GM20000 (cell line): ENCODE results near the gene ZNF608.

Source experiments
- DNase-seq: peaks from one replicate; pipeline ENCODE4 v3.0.0; 2012; ENCODE audit warnings: low spot score
- TF ChIP-seq, protein P1 (sequence below): IDR thresholded peaks from 2 replicates; pipeline ENCODE4 v1.5.1; 2012; ENCODE audit warnings: mild to moderate bottlenecking, control low read depth; ENCODE audit errors: extremely low read depth, missing control alignments

The ZNF608 gene

DNA sequence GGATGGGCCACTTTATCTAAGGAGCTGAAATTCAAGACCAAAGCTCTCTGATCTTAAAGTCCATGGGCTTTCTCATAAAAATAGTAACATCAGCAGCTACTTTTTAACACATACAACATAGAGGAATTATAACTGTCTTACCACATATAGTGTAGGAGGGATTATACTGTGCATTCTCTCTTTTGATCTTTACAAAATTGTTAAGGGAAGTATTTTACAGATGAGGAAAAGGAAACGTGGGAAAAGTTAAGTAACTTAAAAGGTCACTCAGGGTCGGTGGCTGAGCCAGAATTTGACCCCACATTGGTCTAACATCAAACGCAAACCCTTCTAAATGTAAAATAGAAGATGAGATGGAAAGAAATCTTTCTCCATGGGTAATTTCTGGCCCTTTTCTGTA lies 38.4 kb downstream of the ZNF608 start:
- TF ChIP-seq, protein P1, sequence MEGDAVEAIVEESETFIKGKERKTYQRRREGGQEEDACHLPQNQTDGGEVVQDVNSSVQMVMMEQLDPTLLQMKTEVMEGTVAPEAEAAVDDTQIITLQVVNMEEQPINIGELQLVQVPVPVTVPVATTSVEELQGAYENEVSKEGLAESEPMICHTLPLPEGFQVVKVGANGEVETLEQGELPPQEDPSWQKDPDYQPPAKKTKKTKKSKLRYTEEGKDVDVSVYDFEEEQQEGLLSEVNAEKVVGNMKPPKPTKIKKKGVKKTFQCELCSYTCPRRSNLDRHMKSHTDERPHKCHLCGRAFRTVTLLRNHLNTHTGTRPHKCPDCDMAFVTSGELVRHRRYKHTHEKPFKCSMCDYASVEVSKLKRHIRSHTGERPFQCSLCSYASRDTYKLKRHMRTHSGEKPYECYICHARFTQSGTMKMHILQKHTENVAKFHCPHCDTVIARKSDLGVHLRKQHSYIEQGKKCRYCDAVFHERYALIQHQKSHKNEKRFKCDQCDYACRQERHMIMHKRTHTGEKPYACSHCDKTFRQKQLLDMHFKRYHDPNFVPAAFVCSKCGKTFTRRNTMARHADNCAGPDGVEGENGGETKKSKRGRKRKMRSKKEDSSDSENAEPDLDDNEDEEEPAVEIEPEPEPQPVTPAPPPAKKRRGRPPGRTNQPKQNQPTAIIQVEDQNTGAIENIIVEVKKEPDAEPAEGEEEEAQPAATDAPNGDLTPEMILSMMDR = no peak
- no peak for DNase-seq

DNA sequence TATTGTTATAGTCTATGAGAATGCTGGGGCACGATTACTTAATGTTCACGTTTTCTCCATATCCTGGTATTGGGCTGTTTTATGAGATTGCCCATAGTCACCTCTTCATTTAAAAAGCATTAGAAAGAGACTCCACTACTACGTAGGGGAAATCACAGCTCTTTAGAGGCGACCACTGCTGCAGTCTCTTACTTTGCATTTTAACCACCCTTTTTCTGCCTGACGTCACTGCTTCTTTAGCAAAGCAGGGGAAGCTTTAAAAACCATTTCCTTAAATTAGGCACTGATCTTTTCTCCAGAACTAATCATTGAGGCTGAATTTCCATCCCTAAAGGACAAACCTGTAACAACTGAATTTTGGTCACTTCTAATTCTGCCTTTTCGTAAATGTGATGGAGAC lies 38.9 kb downstream of the ZNF608 start:
- peak; percentile 39 for DNase-seq
- TF ChIP-seq, protein P1 = no peak

DNA sequence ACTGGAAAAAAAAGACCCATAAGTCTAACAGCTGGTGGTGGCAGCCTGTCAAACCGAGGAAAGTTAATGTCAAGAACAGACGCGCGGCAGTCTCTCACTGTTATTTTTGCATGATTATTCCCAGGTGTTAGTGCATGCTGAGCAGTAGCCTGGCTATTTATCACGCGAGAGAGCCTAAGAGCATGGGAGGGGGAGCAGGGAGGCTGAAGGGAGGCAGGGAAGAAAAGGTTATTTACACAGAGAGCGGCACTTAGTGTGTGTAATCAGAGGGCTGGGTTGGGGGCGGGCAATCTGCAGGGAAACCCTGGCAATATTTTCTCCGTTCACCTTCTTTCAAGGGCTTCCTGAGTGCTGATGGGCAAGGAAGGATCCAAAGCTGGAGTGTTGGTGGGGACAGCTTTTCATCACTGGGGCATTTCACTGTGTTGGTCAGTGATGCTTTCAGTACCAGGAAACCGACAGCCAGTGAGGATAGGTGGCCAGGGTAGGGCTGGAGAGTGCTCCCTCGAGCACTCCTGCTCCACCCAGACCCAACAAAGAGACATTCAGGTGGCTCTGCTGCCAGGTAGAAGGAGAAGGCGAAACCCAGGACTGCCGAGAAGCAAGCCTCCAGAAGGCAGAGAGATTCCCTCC lies 39.6 kb downstream of the ZNF608 start:
- no peak for DNase-seq
- TF ChIP-seq, protein P1 = no peak

DNA sequence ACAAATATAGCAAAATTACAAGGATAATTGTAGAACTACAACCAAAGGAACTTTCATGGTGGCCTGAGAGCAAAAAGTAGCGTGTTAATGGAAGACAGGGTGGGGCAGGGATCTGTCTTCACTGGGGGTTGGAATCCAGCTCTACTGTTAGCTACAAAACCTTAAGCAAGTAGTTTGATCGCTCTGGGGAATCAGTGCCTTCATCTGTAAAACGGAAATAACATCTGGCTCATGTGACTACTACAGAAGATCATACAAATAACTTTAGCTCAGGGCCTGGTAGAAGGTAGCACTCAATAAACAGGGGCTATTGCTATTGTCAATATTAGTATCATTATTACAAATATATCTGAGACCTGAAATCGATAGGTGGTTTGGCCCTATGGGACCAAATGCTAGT lies 40.4 kb downstream of the ZNF608 start:
- DNase-seq = no peak
- TF ChIP-seq, protein P1 = no peak

DNA sequence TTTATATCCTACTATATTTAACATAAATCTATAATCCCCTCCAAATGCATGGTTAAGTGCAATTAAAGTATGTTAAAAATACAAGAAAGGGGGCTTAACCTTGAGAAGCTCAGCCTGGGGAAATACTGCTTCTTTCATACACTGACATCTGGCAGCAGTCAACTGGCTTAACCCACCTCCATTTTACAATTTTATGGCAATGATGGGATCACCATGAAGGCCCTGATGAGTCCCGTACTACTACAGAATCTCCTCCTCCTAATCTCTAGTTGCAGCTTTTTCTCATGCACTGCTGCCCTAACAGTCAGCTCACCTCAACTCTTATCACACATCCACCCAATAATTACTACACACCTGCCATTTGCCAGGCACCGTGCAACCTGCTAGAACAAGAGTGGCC lies 40.9 kb downstream of the ZNF608 start:
- DNase-seq = no peak
- TF ChIP-seq, protein P1 = no peak

DNA sequence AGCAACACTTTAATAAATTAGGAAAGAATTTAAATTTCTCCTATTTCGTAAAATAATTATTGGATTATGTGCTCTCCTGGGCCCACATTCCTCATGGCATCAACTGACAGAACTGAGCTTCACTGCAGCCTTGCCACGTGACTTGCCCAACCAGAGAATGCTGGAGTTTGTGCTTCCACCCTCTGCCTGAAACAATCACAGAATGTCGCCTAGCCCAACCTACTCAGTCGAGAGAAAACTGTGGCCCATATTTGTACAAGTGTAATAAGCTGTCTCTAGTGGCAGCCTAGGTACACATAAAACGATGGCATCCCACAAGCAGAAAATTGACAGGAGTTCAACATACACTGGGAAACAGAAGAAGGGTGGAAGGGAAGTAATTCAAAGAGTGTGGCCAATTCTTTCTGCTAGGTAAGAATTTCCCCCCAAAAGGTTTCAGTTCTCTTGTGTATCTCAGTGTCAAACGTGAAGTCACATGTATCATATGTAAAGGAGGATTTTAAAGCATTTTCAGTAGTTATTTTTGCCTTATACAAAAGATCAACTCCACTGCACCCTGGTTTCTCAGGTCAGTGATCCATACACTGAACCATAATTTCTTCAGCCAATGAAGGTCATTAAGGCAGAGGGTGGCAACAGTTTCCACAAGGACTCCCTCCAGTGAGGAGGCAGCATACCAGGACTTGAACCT lies 41.7 kb downstream of the ZNF608 start:
- TF ChIP-seq, protein P1 = no peak
- peak; percentile 59 for DNase-seq

DNA sequence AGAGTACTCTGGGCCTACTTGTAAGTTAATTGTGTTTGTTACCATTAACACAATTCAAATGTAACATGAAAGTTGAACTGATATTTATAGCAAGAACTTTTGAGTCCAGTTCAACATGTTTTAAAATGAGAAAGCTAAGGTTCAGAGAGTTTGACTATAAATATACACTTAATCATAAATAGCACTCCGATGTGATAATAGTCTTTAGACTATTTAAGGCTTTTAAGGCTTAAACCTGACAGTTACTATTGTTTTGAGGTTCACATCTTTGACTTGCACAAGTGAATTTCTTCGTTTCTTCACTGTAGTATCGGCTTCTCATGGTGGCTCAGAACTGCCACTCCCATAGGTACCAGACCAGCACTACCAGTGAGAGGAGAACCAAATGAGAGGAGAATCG lies 42.4 kb downstream of the ZNF608 start:
- DNase-seq = no peak
- TF ChIP-seq, protein P1 = no peak
